ENCODE data around the gene IGSF8.

DNA sequence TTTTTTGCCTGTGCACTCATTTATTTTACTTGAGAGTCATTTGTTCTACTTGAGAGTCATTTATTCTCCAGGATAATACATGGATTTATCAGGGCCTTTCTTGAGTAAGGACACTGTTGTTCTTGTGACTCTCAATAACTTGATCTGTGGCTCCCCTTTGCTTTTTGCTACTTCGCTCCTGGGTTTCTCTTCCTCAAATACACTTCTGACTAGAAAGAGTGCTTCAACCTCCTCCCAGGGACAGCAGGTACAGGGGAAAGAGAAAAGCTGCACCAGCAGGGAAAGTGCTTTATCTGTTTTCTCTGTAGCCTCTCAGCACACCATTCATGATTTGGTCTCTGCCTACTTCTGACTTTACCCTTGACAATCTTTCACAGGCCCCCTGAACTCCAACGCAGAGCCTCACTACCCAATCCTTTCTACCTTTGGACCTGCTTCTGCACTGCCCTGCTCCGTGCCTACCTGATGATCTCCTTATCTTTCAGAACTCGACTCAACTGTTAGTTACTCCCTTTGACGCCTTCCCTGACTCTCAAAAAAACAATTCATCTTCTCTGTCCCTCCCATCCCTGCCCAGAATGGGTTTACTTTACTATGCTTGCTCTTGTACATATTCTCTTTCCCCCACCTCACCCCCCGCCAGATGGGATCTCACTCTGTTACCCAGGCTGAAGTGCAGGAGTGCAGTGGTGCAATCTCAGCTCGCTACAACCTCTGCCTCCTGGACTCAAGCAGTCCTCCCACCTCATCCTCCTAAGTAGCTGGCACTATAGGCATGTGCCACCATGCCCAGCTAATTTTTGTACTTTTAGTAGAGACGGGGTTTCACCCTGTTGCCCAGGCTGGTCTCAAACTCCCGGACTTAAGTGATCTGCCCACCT, 51.1 kb downstream of the IGSF8 start:
- TF ChIP-seq, protein P1, sequence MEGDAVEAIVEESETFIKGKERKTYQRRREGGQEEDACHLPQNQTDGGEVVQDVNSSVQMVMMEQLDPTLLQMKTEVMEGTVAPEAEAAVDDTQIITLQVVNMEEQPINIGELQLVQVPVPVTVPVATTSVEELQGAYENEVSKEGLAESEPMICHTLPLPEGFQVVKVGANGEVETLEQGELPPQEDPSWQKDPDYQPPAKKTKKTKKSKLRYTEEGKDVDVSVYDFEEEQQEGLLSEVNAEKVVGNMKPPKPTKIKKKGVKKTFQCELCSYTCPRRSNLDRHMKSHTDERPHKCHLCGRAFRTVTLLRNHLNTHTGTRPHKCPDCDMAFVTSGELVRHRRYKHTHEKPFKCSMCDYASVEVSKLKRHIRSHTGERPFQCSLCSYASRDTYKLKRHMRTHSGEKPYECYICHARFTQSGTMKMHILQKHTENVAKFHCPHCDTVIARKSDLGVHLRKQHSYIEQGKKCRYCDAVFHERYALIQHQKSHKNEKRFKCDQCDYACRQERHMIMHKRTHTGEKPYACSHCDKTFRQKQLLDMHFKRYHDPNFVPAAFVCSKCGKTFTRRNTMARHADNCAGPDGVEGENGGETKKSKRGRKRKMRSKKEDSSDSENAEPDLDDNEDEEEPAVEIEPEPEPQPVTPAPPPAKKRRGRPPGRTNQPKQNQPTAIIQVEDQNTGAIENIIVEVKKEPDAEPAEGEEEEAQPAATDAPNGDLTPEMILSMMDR (IDR thresholded peaks at IDR 0.05; ENCODE audit: control extremely low read depth in 1 of 3, insufficient read depth in 1 of 3, low read depth in 1 of 3, low read length in 3 of 3): no peak
- no peak for TF ChIP-seq EGR1 (IDR thresholded peaks at IDR 0.05; ENCODE audit: borderline replicate concordance, low read depth, low read length)
- no peak for TF ChIP-seq EZH2 (IDR thresholded peaks at IDR 0.05; ENCODE audit: low read depth, low read length, severe bottlenecking)
- TF ChIP-seq, protein P2, sequence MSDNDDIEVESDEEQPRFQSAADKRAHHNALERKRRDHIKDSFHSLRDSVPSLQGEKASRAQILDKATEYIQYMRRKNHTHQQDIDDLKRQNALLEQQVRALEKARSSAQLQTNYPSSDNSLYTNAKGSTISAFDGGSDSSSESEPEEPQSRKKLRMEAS (IDR thresholded peaks at IDR 0.05): no peak
- TF ChIP-seq POLR2A (IDR thresholded peaks at IDR 0.05; ENCODE audit: control extremely low read depth in 1 of 2, low read depth in 2 of 2, low read length in 2 of 2): no peak
- no peak for TF ChIP-seq GABPA (IDR thresholded peaks at IDR 0.05; ENCODE audit: borderline replicate concordance, insufficient read depth, low read length)
- no peak for TF ChIP-seq TCF12 (IDR thresholded peaks at IDR 0.05; ENCODE audit: low read depth, low read length)
- no peak for TF ChIP-seq RAD21 (IDR thresholded peaks at IDR 0.05 in 1 of 2, conservative IDR thresholded peaks at IDR 0.05 in 1 of 2; ENCODE audit: low read depth in 2 of 2, low read length in 2 of 2)
- no peak for TF ChIP-seq HDAC2 (IDR thresholded peaks at IDR 0.05; ENCODE audit: borderline replicate concordance in 1 of 2, low read depth in 2 of 2, low read length in 2 of 2)

Data from H1 (cell line).